ENCODE measurements around the gene DSE.

- TF ChIP-seq, protein P1, sequence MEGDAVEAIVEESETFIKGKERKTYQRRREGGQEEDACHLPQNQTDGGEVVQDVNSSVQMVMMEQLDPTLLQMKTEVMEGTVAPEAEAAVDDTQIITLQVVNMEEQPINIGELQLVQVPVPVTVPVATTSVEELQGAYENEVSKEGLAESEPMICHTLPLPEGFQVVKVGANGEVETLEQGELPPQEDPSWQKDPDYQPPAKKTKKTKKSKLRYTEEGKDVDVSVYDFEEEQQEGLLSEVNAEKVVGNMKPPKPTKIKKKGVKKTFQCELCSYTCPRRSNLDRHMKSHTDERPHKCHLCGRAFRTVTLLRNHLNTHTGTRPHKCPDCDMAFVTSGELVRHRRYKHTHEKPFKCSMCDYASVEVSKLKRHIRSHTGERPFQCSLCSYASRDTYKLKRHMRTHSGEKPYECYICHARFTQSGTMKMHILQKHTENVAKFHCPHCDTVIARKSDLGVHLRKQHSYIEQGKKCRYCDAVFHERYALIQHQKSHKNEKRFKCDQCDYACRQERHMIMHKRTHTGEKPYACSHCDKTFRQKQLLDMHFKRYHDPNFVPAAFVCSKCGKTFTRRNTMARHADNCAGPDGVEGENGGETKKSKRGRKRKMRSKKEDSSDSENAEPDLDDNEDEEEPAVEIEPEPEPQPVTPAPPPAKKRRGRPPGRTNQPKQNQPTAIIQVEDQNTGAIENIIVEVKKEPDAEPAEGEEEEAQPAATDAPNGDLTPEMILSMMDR (conservative IDR thresholded peaks at IDR 0.05), result no peak
- no peak for TF ChIP-seq EZH2 (IDR thresholded peaks at IDR 0.05; ENCODE audit: low read depth)
These were observed 74.4 kb downstream of the DSE start for GRCh38 chr6:116445102-116445501.

Data from PC-9 (cell line).